HG03095 (cell line): ENCODE data around the gene ADAM22.

ENCODE experiments used
- ATAC-seq: cut with Tn5 transposase; IDR thresholded peaks from one replicate; pipeline ENCODE4 v1.9.1; 2021; ENCODE audit warnings: moderate library complexity; ENCODE audit not compliant: unreplicated experiment

Gene ADAM22

DNA sequence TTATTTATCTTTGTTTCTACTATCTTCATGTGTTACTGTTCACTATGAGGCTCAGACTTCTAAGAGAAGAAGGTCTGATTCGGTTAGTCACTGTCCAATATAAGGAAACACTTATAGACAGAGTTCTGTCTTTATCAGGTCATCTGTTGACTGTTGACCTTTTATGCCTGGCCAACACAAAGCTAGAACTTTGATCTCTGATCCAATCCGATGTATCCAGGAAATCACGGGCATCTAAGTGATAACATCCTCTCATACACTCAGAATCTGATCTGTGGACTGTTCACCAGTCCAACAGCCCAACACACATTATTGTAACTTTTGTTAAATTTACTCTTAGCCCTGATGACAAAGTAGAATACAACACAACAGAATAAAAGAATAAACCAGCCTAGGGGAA, 171.2 kb downstream of the ADAM22 start:
- no peak for ATAC-seq

DNA sequence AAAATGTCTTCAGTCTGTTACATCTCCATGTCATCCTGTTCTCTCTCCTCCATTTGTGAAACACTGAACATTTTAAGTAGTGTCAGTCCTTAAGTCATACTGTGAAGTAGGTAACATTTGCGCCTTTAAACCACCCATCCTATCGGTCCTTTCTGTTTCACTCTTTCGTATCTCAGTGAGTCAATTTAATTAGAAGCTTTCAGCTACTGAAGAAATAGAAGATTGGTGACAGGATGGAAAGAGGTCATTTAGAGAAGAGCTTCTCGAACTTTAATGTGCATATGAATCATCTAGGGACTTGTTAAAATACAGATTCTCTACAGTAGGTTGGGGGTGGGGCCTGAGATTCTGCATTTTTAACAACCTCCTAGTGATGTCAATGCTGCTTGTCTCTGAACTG, 172.4 kb downstream of the ADAM22 start:
- no peak for ATAC-seq

DNA sequence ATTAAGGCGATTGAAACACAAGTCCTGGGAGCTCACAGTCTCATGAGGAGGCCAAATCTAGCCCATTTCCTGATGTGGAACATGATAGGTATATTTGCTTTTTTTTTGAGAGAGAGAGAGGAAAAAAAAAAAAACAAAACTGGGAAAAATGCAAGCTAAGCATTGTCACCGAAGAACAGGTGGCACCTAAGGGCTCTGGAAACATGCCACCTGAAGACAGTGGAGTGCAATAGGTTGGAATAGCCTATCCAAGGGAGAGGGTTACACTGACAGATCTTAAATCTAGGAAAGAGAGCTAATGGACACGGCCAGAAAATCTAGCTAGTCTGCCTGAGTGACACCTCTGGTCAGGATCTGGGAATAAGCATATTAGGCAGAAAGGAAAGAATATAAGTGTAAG, 175.6 kb downstream of the ADAM22 start:
- no peak for ATAC-seq

DNA sequence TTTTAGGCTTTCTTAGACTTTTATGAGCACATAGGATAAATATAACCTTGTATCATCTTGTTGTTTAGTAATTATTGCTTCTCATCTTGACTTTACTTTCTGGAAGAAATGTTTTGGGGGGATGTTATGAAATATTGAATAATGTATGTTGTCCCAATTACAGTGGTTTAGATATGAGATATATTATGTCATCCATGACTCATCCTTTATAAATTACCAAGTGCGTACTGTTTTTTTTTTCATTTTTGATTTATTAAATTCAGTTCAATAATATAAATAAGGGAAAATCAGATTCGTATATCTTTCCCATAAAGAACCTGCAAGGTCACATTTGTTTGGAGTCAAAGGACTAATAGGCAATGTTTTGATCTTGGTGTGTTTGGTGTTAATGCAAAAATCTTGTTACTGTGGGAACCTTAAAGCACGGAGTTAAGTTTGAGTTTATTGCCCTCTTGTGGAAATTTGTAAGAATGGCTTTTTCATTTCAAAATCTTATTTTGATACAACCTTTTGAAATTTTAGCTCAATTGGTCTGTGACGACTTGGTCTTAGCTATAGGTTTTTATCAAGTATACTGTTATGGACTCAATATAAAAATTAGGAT, 177.2 kb downstream of the ADAM22 start:
- ATAC-seq: no peak

DNA sequence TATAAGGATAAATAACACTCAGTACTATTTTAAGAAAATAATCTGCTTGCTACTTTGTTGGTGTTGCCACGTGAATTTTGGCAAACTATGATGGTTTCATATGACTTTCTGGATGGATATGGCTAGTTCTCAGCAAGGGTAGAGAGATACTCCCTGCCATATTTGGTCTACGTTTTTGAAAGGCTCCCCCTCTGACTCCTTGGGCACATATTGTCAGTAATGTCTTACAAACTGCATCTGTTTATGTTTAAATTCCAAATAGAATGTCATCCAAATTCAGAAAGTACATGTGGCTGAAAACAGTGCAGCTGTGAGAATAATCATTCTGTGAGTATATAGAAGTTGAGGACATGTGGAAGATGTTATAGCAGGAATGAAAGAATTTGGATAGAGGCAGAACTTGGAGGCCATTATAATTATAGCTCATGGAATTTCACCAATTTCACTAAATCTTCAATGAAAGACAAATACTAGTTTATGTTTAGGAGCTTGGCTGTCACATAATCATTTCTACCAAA, 178.0 kb downstream of the ADAM22 start:
- ATAC-seq: no peak

DNA sequence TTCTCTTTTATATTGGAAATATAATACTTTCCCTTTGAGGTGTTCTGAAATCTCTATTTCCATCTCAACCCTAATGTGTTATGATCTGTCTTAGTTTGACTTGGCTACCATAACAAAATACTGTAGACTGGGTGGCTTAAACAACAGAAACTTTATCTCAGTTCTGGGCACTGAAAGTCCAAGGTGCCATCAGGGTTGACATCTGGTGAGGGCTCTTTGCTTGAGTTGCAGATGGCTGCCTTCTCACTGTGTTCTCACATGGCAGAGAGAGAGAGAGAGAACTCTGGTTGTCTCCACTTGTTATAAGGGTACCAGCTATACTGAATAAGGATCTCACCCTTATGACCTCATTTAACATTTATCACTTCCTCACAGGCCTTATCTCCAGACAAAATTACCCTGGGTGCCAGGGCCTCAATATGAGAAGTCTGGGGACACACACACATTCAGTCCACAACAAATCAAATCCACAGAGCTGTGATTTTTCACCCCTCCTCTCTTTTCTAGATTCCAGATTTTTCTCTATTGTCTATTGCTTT, 181.3 kb downstream of the ADAM22 start:
- no peak for ATAC-seq

DNA sequence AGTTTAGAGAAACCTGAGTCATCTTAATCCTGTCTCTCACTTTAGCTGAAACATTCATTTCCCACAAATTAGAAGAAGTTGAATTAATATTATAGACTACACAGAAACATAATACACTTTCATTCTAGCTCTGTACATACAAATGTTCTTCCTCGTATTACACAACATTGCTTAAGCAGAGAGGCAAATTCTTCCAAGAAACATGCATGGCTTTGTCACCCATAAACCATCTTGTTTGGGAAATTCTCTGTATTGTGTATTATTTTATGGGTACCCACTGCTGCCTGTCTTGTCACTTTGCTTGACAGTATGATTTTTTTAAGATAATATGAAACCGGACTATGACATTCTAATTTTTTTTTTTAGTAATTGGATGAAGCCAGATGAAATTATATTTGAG, 181.8 kb downstream of the ADAM22 start:
- no peak for ATAC-seq

DNA sequence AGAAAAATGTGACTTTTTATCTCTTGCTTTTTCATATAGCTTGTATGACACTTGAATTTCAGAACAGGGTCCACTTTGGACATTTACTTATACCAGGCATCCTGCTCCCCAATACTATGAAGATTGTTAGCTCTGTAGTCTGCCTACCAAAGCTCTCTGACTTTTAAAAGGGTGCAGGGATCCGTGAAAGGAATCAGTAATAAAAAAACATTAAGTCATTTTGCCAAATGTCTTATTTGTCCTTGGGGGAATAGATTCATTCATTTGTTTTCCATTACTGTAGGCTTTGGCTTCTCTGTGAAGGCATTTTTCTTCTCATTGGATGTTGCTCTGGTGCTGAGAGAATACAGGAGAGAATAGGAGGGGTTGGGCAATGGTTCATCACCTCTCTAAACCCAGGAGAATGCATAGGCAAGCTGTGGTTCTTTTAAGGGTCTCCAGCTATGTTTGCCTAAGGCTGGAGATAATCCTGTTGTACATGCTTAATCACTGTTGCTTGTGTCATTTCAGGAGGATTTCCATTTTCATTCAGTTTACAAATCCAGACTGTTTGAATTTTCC, 182.3 kb downstream of the ADAM22 start:
- ATAC-seq: no peak

DNA sequence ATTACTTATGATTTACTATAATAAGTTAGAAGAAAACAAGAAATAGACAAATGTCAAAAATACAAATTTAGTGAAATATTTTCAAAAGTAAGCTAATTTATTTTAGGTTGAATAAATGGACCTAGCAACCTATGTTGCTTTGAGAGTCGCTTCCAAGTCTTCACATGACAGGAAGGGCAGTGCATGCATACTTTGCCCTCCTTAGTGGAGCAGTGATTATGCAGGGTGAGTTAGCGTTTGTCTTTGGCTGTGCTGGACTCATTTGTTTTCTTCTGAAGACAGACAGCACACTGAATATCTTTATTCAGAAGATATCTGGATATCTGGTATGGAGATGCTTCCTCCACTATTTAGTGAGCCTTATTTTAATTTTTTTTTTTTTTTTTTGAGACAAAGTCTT, 183.3 kb downstream of the ADAM22 start:
- ATAC-seq: no peak

DNA sequence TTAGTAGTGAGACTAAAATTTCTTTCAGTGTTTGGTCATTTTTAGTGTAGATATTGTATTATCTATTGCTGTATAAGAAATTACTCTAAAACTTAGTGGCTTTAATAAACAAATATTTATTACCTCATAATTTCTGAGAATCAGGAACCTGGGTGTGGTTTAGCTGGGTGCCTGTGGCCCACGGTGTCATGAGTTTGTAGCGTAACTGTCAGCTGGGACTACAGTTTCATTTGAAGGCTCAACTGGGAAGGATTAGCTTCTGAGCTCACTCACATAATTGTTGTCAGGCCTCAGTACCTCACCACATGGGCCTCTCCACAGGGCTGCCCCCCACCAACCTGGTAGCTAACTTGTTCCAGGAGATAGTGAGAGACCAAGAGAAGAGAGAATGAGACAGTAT, 187.3 kb downstream of the ADAM22 start:
- no peak for ATAC-seq

DNA sequence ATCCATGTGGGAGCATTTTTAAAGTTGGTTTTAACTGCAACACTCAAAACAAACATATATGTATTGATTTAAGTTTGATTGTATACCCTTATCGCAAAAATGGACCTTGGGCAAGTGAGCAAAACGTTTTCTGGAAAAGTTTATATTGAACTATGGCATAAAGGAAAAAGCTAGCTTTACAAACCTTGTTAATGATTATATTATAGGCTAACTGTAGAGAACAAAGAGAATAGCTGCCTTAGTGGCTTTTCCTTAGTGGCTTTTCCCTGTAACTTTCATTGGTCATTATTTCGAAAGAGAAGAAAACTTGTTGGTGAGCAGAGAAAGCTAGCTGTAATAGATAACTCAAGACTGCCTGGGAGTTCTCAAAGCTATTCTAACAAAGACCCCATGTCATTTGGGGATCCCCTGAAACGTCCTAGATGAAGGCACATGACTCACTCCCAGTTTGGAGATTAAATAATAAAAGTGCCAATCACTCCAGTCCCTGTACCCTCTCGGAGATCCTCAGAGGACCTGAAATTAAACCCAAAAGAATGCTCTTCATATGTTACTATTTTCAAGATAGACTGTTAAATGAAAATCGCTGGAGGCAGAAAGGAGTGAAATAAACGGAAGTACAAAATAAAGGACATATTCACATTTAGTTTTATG, 193.7 kb downstream of the ADAM22 start:
- no peak for ATAC-seq

DNA sequence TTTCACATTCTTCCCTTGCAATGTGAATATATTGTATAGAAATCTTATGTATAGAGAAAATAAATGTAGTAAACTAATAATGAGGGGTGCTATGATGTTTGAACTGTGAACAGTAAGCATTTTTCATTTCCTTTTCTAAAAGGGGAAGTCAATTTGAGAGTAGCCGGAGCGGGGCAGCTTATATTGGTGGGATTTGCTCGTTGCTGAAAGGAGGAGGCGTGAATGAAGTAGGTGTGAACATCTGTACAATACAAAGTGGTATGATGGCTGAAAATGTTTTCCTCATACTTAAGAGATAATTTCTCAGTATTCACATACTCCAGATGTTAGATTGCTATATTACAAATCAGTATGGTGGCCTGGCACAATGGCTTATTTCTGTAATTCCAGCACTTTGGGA, 198.7 kb downstream of the ADAM22 start:
- no peak for ATAC-seq

DNA sequence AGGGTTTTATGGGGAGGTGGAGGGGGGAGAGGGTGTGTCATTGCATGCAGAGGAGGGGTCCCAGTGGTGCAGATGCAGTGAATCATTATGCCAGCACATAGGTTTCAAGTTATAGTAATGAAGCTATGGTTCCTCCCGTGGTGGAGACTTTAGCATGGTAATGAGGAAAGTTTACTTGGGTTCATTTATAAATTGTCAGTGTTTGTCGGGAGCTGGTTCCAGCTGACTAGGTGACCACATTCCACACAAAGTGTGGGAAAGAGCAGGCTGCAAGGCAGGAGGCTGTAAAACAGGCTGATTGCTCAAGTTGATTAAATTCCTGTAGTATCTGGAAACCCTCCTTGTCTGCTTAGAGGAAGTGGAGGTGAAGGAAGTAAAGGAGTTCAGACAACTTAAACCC, 206.9 kb downstream of the ADAM22 start:
- ATAC-seq: no peak

DNA sequence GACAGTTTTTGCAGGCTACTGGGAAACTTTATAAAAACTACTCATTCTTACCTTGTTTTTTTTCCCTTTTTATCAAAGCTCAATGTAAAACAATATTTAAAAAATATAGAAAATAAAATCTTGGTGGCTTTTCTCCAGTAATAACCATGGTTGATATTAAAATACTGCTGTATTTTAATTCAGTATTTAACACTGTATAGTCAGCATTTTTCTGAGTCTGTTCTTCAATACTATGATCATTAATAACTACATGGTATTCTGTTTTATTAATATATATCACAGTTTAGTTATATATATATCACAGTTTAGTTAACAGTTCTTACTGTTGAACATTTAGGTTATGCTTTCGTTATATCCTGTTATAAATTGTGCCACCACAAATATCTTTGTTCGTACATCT, 207.4 kb downstream of the ADAM22 start:
- no peak for ATAC-seq

DNA sequence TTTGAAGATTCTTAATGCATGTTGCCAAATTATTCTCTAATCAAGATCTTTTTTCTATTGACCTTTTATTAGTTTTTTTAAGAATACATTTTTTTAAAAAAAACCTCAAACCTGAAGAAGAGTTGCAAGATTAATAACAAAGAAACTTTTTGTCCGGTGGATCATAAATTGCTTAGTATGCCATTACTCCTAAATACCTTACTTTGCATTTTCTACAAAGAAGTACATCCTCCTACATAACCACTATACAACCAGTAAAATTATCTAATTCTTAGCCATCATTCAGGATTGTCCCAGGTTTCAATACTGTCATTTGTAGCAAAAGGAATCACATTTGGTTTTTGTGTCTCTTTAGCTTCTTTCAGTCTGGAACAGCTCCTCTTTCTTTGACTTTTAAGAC, 207.9 kb downstream of the ADAM22 start:
- no peak for ATAC-seq

DNA sequence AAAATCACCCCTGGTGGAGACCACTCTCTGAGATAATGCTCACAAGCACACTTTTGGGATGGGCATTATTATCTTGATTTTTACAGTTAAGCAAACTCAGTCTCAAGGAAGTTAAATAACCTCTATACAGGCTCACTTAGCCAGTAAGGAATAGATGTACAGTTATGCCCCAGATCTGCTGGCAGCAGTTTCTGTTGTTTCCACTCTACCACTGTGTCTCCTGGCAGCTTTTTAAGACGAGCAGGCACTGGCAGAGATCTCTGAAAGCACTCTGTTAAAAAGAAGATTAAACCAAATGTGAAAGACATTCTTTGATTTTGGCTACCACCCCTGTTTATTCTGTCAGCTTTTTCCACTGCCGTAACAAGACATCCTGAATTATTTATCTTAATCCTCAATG, 212.6 kb downstream of the ADAM22 start:
- ATAC-seq: no peak

DNA sequence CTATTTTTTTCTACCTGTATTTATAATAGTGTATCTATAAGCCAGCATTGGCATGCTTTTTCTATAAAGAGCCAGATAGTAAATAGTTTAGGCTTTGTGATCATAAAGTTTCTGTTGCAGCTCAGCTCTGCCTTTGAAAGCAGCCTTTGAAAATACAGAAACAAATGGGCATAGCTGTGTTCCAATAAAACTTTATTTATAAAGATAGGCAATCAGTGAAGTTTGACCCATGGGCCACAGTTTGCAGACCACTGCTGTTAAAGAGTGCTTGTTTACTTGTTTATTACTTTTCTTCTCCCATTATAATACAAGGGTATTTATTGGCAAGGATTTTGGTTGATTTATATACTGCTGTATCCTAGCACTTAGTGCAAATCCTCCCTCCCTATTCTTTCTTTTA, 213.3 kb downstream of the ADAM22 start:
- ATAC-seq: no peak

DNA sequence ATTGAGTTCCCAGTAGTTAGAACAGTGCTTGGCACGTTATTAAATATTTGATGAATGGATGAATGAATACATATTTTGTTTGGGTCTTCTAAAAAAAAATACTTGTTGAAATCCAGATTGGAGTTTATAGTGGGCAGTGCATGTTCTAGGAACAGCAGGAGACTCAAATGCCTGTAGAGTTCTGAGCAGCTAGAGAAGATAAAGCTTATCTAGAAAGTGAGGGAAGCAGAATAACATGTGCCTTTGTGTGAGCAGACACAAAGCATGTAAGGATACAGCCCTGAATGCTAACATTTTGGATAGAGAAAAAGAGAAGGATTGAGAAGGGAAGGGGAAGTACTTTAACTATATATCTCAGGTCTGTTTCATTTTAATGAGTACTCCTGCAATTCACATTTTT, 213.9 kb downstream of the ADAM22 start:
- no peak for ATAC-seq

DNA sequence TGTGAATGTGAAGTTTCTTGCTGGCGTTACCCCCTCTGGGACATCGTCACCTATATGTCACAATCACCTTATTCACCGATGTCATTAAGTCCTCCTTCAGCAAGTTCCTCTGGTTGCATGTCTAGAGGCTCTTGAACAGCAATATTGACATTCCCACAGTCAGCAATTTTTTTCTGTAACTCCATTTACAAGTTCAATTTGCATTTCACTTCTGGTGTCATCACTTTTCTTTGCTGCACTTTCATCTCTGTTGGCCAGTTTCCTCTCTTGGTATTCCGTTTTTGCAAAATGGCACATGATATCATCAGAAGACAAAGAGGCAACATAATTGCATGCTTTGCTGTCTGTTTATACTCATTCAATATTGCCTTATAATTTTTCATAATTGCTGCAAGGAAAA, 216.0 kb downstream of the ADAM22 start:
- no peak for ATAC-seq

DNA sequence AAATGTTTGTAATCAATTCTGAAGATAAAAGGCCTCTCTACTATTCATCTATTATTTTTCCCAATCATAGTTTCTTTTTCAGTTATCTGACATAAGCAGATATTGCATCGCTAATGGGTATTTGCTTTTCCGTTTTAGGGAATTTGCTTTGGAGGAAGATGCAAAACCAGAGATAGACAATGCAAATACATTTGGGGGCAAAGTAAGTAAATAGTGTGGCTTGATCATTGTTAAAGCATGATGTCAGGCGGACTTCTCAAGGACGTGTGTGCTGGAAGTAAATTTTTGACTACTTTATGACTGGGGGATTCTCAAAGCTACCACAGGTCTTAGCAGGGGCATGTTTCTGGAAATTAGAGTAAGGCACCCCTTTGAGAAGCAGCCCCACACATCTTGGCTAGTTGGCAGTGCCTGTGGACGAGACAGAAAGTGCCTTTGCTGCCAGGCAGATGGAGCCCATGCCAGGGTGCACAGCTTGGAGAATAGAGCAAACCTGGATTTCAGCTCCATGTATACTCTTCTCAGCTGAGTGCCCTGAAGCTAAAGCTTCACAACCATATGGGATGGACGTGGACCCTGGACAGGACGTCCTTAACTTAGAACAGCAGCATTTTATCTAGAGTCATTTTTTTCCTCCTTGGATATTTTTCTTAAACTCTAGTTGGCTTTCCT, 217.2 kb downstream of the ADAM22 start:
- no peak for ATAC-seq

DNA sequence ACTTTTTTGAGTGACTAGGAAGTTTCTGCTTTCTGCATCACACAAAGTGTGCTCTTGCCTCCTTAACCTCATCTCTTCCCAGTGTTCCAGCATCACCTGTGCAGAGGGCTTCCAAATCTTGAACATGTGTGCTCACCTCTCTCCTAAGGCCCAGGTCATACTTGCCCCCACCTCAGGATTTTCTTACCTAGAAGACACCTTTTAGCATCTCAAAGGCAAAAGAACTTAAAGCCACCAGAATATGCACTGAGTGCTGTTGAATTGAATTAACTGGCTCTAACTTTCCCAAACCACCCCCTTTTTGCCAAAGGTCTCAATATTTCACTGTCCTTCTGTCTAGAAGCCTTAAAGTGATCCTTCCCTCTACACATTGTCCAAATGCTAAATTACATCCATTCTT, 219.3 kb downstream of the ADAM22 start:
- no peak for ATAC-seq

DNA sequence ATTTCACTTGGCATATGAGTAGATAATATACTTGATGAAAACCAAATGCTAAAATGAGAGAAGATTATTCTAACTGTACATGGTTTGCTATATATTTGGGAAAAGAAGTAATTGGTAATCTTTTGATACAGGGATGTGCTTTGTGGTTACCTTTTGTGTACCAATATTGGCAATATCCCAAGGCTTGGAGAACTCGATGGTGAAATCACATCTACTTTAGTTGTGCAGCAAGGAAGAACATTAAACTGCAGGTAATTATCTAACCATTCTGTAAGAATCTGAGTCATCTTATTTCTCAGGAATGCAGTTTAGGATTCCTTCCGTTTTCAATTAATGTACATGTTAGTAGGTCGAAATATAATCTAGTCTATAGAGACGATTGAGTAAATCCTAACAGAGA, 221.7 kb downstream of the ADAM22 start:
- no peak for ATAC-seq
